Uterus (tissue), 2 donors: ENCODE measurements around the gene SIK1.

Experiments
- CTCF ChIP-seq, 4 experiments: fragments of 200-600 bp in 2 of 4; fragments of 450-650 bp in 2 of 4; sonication (generic) in 2 of 4; IDR thresholded peaks; one replicate each; pipeline ENCODE4 v1.5.1; 2016 to 2019; ENCODE audit warnings: antibody characterized with exemption in 4 of 4, mild to moderate bottlenecking in 2 of 4, moderate library complexity in 1 of 4
- POLR2A ChIP-seq, 2 donors: fragments of 450-650 bp; IDR thresholded peaks; one replicate each; pipeline ENCODE4 v1.6.1; 2016; ENCODE audit warnings: antibody characterized with exemption in 2 of 2, mild to moderate bottlenecking in 1 of 2, moderate library complexity in 1 of 2

- TF ChIP-seq CTCF (IDR thresholded peaks at IDR 0.05) (no peak), POLR2A (IDR thresholded peaks at IDR 0.05) (no peak)
These were observed 57.3 kb downstream of the SIK1 start for GRCh38 chr21:43369596-43370090.
